ENCODE data around the gene CYSLTR2. TPM values are rescaled to one million over a fixed set of nuclear protein-coding genes. Genes with fewer than 3 reads are reported as not detected.

The CYSLTR2 gene
- total RNA-seq, 1 experiment from 2014 or later = not detected

DNA sequence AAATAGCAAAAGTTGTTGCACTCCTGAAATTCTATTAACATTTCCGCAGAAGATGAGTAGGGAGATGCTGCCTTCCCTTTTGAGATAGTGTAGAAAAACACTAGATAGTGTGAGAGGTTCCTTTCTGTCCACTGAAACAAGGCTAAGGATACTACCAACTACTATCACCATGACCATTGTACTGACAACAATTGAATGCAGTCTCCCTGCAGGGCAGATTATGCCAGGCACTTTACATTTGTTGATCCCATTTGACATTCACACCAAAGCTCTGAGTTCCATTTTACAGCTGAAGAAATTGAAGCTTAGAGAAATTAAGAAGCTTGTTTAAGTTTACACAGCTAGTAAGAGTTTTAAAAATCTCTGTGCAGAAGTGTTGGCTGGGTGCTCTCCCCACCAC is 55.0 kb downstream of the CYSLTR2 start:
- CTCF ChIA-PET = no interaction called here
- no peak overlapping the region for H2AFZ ChIP-seq (ENCODE audit: low read length)
- H3K36me3 ChIP-seq (ENCODE audit: low read depth, low read length) = no peaks in the 10 kb centered on the region
- no TSS peak for BruUV-seq (replicated peaks)
- DNase-seq (no peak), ATAC-seq (no peak)
- no peak overlapping the region for H3K4me3 ChIP-seq (ENCODE audit: low read length)
- no peak overlapping the region for H3K9ac ChIP-seq (ENCODE audit: low read length)
- H3K79me2 ChIP-seq (ENCODE audit: low read length) = no peaks in the 10 kb centered on the region
- no peaks in the 10 kb centered on the region for H3K4me1 ChIP-seq (ENCODE audit: insufficient read depth, low read length)
- H3F3A ChIP-seq (ENCODE audit: low read length, unreplicated experiment) = no peaks in the 10 kb centered on the region
- no peak overlapping the region for H3K27ac ChIP-seq (ENCODE audit: low read length)
- POLR2A ChIA-PET (ENCODE audit: unreplicated experiment) = no interaction called here
- H3K4me2 ChIP-seq (ENCODE audit: low read length) = no peak overlapping the region
- no peak for TF ChIP-seq EZH2phosphoT487 (IDR thresholded peaks at IDR 0.05; ENCODE audit: borderline replicate concordance, low read length)
- no peak for TF ChIP-seq EZH2 (IDR thresholded peaks at IDR 0.05; ENCODE audit: low read length, unreplicated experiment)
- no peak for TF ChIP-seq CTCF (conservative IDR thresholded peaks at IDR 0.05; ENCODE audit: low read depth, low read length)
- no peaks in the 10 kb centered on the region for H3K27me3 ChIP-seq (ENCODE audit: low read length)
- no peaks in the 10 kb centered on the region for H4K20me1 ChIP-seq (ENCODE audit: low read length)
- no peaks in the 10 kb centered on the region for H3K9me2 ChIP-seq (replicated peaks; ENCODE audit: low read length)
- H3K9me3 ChIP-seq (ENCODE audit: low read length) = no peaks in the 10 kb centered on the region
- intact Hi-C loops (cut with micrococcal nuclease) = no loop called here

DNA sequence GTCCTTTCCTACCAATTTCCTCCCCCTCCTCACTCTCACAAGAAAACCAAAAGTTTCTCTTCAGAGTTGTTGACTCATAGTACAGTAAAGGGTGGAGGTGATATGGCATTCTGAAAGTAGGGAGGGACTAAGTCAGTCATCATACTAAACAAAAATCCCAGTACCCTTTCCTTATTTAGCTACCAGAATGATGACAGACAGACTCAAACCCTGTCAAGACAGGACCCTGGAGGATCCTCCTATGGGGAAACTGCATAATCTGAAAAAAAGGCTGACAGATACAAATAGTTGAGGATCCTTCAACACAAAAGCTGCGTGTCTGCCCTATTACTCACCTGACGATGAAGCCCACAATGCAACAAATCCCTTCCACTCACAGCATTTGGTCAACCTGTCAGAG is 55.5 kb downstream of the CYSLTR2 start:
- no peak overlapping the region for H3K9ac ChIP-seq (ENCODE audit: low read length)
- H2AFZ ChIP-seq (ENCODE audit: low read length) = no peak overlapping the region
- TF ChIP-seq EZH2phosphoT487 (IDR thresholded peaks at IDR 0.05; ENCODE audit: borderline replicate concordance, low read length) (no peak), CTCF (conservative IDR thresholded peaks at IDR 0.05; ENCODE audit: low read depth, low read length) (no peak), EZH2 (IDR thresholded peaks at IDR 0.05; ENCODE audit: low read length, unreplicated experiment) (no peak)
- intact Hi-C loops (cut with micrococcal nuclease) = no loop called here
- no peak for ATAC-seq
- H3K9me2 ChIP-seq (replicated peaks; ENCODE audit: low read length) = no peaks in the 10 kb centered on the region
- H3K4me1 ChIP-seq (ENCODE audit: insufficient read depth, low read length) = no peaks in the 10 kb centered on the region
- BruUV-seq (replicated peaks) = no TSS peak
- H3K27ac ChIP-seq (ENCODE audit: low read length) = no peak overlapping the region
- H3K36me3 ChIP-seq (ENCODE audit: low read depth, low read length) = no peaks in the 10 kb centered on the region
- no peaks in the 10 kb centered on the region for H3F3A ChIP-seq (ENCODE audit: low read length, unreplicated experiment)
- ChIA-PET POLR2A (ENCODE audit: unreplicated experiment) (no interaction called here), CTCF (no interaction called here)
- no peaks in the 10 kb centered on the region for H4K20me1 ChIP-seq (ENCODE audit: low read length)
- no peaks in the 10 kb centered on the region for H3K79me2 ChIP-seq (ENCODE audit: low read length)
- DNase-seq = no peak
- no peak overlapping the region for H3K4me2 ChIP-seq (ENCODE audit: low read length)
- H3K4me3 ChIP-seq (ENCODE audit: low read length) = no peak overlapping the region
- H3K9me3 ChIP-seq (ENCODE audit: low read length) = no peaks in the 10 kb centered on the region
- no peaks in the 10 kb centered on the region for H3K27me3 ChIP-seq (ENCODE audit: low read length)

- no TSS peak for BruUV-seq (replicated peaks)
These were observed 56.4 kb downstream of the CYSLTR2 start for GRCh38 chr13:48710160-48710559.

More at GRCh38 chr13:48710160-48710559, 56.4 kb downstream of the CYSLTR2 start:
- CTCF ChIA-PET = no interaction called here
- Histone ChIP-seq H3K27ac (ENCODE audit: low read length) (no peak overlapping the region), H3F3A (ENCODE audit: low read length, unreplicated experiment) (no peaks in the 10 kb centered on the region), H3K9me2 (replicated peaks; ENCODE audit: low read length) (no peaks in the 10 kb centered on the region), H3K27me3 (ENCODE audit: low read length) (no peaks in the 10 kb centered on the region), H3K4me2 (ENCODE audit: low read length) (no peak overlapping the region), H3K79me2 (ENCODE audit: low read length) (no peaks in the 10 kb centered on the region), H3K4me3 (ENCODE audit: low read length) (no peak overlapping the region), H3K9ac (ENCODE audit: low read length) (no peak overlapping the region), H3K36me3 (ENCODE audit: low read depth, low read length) (no peaks in the 10 kb centered on the region), H4K20me1 (ENCODE audit: low read length) (no peaks in the 10 kb centered on the region), H2AFZ (ENCODE audit: low read length) (no peak overlapping the region), H3K4me1 (ENCODE audit: insufficient read depth, low read length) (no peaks in the 10 kb centered on the region), H3K9me3 (ENCODE audit: low read length) (peaks cover 3% of the 10 kb centered on the region; the same call in 1 of the 2 replicates)
- POLR2A ChIA-PET (ENCODE audit: unreplicated experiment) = no interaction called here
- intact Hi-C loops (cut with micrococcal nuclease) = no loop called here
- TF ChIP-seq CTCF (conservative IDR thresholded peaks at IDR 0.05; ENCODE audit: low read depth, low read length) (no peak), EZH2phosphoT487 (IDR thresholded peaks at IDR 0.05; ENCODE audit: borderline replicate concordance, low read length) (no peak), EZH2 (IDR thresholded peaks at IDR 0.05; ENCODE audit: low read length, unreplicated experiment) (no peak)
- DNase-seq (no peak), ATAC-seq (no peak)

Measured in PC-3 (cell line).